ENCODE data around the gene REPIN1. TPM values are rescaled to one million over a fixed set of nuclear protein-coding genes. Genes with fewer than 3 reads are reported as not detected.
A peak's percentile ranks its signal among the peaks of the same experiment; 100 is the strongest.
"Not testable (repeated sequence)": the region's sequence is repeated elsewhere in the genome, so short reads cannot be mapped to it uniquely, and the experiment has no call there.

REPIN1 gene
- total RNA-seq, 1 donor from 2014 or later = 262 TPM

DNA sequence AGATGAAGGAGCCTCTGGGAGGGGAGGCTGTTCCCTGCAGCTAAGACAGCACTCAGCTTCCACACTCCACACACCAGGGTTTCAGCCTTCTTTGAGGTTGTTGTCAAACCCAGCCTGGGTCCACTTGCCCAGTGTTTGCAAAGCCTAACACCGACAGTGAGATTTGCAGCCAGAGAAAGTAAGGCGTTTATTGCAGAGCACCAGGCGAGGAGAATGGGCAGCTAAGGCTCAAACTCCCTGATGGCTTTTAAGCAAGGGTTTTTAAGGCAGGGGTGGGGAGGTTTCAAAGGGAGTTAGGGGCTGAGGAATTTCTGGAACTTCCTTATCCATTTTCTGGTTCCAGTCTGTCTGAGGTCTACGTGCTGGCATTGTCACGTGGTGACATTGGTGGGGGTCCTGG lies 5.8 kb downstream of the REPIN1 start:
- DNase-seq (ENCODE audit: low read depth) = no peak

GRCh38 chr7:150375662-150376521 lies 7.3 kb downstream of the REPIN1 start:
- DNase-seq (ENCODE audit: low read depth) = no peak

GRCh38 chr7:150376560-150376959 lies 7.9 kb downstream of the REPIN1 start:
- no peak for DNase-seq (ENCODE audit: low read depth)

- no peak for DNase-seq (ENCODE audit: low read depth)
Measured at GRCh38 chr7:150377196-150377595, 8.6 kb downstream of the REPIN1 start.

GRCh38 chr7:150377635-150378034 lies 9.0 kb downstream of the REPIN1 start:
- no peak for DNase-seq (ENCODE audit: low read depth)

DNA sequence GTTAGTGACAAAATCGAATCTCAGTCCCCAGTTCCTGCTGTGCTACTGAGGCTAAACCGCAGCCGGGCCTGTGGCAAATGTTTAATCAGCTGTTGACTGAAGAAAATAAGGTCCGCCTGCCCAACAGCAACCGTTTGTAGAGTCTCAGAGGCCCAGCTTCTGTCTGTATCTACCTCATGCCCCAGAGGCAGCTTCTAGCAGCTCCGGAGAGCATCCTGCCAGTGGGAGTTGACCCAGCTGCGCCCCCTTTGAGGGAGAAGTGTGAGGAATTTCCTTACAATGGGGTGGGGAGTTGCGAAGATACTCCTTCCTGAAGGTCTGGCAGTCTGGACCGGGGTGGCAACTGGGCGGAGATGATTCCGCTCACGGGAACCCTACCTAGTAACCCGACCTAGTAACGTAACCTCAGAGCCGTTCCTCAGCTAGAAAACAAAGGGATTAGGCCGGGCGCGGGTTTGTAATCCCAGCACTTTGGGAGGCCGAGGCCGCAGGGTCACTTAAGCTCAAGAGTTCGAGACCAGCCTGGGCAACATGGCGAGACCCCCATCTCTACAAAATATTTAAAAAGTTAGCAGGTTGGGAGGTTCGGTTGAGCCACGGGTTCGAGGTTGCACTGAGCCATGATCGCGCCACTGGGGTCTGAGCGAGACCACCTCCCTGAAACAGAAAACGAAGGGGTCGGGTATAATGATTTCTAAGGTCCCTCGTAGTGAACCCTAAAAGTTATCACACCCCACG lies 9.7 kb downstream of the REPIN1 start:
- peak; percentile 96 for DNase-seq (ENCODE audit: low read depth)

DNA sequence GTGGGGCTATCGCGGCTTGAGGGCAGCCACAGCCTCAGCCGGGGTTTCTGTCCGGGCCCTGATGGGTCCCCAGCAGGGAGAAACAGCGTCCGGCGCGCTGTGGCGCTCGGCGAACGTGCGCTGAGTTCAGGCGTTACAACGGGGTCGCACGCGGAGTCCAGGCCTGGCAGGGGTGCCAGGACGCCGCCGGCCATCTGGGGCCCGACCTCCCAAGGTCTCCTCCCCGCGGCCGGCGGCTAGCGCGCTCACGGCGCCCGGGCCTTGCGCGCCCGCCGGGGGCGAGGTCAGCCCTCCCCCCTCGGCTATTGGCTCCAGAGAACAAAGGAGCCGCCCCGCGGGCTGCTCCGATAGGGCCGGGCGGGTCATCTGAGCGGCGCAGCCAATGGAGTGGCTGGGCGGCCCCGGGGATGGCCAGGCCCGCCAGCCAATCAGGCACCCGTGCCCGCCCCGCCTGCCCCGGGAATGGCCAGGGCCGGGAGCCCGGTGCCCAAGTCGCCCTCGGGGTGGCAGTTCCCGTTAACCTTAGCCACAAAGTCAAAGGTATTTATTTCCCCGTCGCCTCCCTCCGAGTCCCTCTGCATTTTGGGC lies 10.3 kb downstream of the REPIN1 start, which contains the start of gene ZNF775:
TSS of gene ZNF775 (plus strand) at position 478 of the 588 bp plus-strand sequence. CDS start 9,141 bp downstream, outside the sequence.
- DNase-seq (ENCODE audit: low read depth) = peak; percentile 99

- DNase-seq (ENCODE audit: low read depth) = peak; percentile 60
Measured at GRCh38 chr7:150379441-150380379, 11.1 kb downstream of the REPIN1 start.

- DNase-seq (ENCODE audit: low read depth) = no peak
Measured at GRCh38 chr7:150380463-150380862, 11.8 kb downstream of the REPIN1 start.

DNA sequence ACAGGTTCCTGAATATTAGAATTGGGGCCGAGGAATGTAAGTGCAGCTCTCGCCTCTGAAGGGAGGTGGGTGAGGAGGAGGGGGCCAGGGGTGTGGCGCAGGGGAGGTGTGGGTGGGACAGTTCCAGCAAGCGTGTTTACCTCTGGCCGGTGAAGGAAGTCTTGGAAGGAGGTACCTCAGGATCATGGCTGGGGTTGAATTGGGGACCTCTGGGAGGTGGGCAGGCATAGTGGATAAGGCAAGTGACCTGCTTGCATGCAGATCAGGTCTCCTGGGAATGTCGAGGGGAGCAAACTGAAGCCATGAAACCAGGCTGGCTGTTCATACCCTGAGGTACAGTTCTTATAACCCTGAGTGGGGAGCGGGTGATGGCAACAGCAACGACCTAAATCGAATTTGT lies 12.5 kb downstream of the REPIN1 start:
- DNase-seq (ENCODE audit: low read depth) = no peak

DNA sequence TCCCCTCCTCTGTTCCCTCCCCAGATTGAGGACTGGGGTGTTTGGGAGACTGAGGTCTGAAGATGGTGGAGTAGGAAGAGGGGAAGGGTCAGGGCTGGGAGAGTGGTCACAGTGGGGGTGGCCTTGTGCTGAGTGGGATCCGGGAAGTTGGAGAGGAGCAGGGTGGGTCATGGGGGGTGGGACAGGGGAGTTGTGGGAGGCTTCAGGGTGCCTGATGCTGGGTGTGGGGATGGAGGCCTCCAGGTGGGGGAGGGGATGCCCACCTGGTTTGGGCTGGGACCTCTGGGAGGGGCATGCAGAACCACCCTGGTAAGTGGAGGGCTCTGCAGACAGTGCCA lies 13.1 kb downstream of the REPIN1 start:
- DNase-seq (ENCODE audit: low read depth) = no peak

GRCh38 chr7:150382123-150382843 lies 13.7 kb downstream of the REPIN1 start:
- no peak for DNase-seq (ENCODE audit: low read depth)

DNA sequence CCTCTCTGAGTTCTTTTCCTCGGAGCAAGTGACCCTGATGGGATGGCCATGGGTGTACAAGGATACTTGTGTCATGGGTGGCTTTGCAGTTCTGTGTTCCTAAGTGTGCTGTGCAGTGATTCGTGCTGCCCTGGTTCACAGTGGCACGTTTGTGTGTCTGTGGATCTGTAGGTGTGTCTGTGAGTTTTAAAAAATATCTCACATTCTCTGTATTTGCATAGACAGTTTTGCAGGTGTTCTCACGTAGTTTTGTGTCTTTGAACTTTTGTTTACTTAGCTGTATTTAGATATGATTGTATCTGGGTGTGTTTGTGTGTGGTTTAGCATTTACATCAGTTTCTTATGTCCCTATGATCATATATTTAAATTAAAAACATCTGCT lies 14.2 kb downstream of the REPIN1 start:
- DNase-seq (ENCODE audit: low read depth) = no peak

GRCh38 chr7:150383710-150384397 lies 15.2 kb downstream of the REPIN1 start:
- peak; percentile 85 for DNase-seq (ENCODE audit: low read depth)

DNA sequence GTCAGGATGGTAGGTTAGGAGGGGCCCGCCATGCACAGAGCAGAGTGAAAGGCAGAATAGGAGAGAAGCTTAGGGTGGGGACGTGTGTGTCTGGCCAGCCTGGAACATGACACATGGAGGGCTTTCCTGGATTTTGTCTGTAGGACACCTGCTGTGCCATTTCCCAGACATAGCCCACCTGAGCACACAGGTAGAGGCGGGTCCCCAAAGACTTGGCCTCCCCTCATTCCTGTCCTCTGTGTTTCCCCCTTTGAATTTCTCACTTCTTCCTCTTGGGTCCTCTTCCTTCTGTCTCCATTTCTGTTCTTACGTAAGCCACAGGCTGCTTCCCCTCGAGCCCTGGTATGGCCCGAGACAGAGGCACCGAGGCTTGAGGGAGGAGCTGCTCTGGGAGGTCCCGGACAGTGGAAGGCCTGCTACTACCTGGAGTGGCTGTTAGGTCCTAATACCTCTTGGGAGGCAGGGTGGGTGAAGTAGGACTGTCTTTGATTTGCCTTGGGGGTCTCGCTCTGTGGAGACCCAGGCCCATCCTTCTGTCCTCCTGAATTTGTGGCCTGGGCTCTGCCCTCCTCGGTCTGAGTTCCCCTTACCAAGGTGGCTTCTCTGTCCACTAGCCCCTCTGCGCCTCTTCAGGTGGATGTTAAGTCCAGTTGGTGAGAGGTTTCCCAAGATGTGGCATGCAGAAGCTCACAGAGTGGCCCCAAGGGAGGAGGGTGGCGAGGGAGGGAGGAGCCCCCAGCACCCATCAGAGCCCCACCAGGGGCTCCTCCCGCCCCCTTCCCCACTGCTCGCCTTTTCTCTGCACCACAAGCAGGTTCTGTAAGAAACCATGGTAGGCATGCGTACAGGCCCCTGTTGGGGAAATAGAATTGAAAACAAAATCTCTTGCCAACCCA lies 16.0 kb downstream of the REPIN1 start:
- DNase-seq (ENCODE audit: low read depth) = no peak

DNA sequence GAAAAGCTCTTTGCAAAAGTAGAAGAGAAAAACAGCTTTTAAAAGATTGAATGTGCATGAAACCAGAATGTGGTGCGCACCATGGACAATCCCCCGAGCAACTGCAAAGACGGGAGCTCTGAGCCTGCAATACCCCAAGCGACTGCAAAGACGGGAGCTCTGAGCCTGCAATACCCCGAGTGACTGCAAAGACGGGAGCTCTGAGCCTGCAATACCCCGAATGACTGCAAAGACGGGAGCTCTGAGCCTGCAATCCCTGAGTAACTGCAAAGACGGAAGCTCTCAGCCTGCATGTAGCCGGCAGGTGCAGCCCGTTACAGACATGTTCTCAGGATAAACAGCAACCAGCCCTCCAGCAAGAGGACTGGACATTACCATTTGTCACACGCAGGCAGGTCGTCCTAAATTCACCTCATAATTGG lies 16.7 kb downstream of the REPIN1 start:
- no peak for DNase-seq (ENCODE audit: low read depth)

- DNase-seq (ENCODE audit: low read depth) = not testable (repeated sequence)
Measured at GRCh38 chr7:150385884-150386283, 17.3 kb downstream of the REPIN1 start.

DNA sequence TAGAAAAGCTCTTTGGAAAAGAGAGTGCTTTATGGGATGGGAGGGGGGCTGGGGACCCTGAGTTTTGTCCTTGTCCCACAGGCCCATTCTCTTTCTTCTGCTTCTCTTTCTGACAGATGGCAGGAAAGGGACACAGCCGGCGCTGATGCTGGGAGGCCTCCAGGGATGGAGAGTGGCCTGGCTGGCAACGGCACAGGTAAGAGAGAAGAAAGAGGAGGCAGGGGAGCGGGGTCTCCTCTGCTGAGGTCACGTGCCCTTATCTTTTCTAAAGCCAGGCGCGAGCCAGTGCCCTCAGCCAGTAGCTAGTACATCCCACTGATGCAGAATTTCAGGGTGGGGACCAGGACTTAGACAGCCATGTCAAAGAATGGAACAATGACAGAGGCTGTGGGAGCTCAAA lies 19.7 kb downstream of the REPIN1 start:
- no peak for DNase-seq (ENCODE audit: low read depth)

All from myocyte (in vitro differentiated cells).